HG03521 (cell line): ENCODE data around the gene DDX18.
"Not testable (repeated sequence)": the region's sequence is repeated elsewhere in the genome, so short reads cannot be mapped to it uniquely, and the experiment has no call there.

ENCODE experiments used
- ATAC-seq: cut with Tn5 transposase; IDR thresholded peaks from one replicate; pipeline ENCODE4 v1.9.1; 2021; ENCODE audit warnings: mild to moderate bottlenecking, moderate library complexity; ENCODE audit not compliant: unreplicated experiment

DDX18 gene

GRCh38 chr2:117814417-117815264 is at the start of gene DDX18:
Gene DDX18 (plus strand): TSS chr2:117814691. CDS start chr2:117814778, 87 bp downstream.
- ATAC-seq, result peak; percentile 94

GRCh38 chr2:117770730-117771129 is 43.8 kb upstream of the DDX18 start:
- no peak for ATAC-seq

- no peak for ATAC-seq
Measured at GRCh38 chr2:117771969-117772630, 42.4 kb upstream of the DDX18 start.

- ATAC-seq, result no peak
Measured at GRCh38 chr2:117774716-117775115, 39.8 kb upstream of the DDX18 start.

- no peak for ATAC-seq
Measured at GRCh38 chr2:117775703-117776219, 38.7 kb upstream of the DDX18 start.

GRCh38 chr2:117776888-117777287 is 37.6 kb upstream of the DDX18 start:
- ATAC-seq, result no peak

GRCh38 chr2:117785740-117786139 is 28.8 kb upstream of the DDX18 start:
- no peak for ATAC-seq

- no peak for ATAC-seq
Measured at GRCh38 chr2:117786520-117786919, 28.0 kb upstream of the DDX18 start.

- ATAC-seq, result no peak
Measured at GRCh38 chr2:117789505-117789904, 25.0 kb upstream of the DDX18 start.

- ATAC-seq, result no peak
Measured at GRCh38 chr2:117794668-117795067, 19.8 kb upstream of the DDX18 start.

- ATAC-seq, result no peak
Measured at GRCh38 chr2:117801826-117802225, 12.7 kb upstream of the DDX18 start.

GRCh38 chr2:117803644-117804325 is 10.7 kb upstream of the DDX18 start:
- not testable (repeated sequence) for ATAC-seq

- no peak for ATAC-seq
Measured at GRCh38 chr2:117812443-117812842, 2.0 kb upstream of the DDX18 start.

GRCh38 chr2:117815946-117816345 is 1.5 kb downstream of the DDX18 start:
- no peak for ATAC-seq

GRCh38 chr2:117818921-117819320 is 4.4 kb downstream of the DDX18 start:
- no peak for ATAC-seq

- no peak for ATAC-seq
Measured at GRCh38 chr2:117820444-117820843, 6.0 kb downstream of the DDX18 start.

- no peak for ATAC-seq
Measured at GRCh38 chr2:117825437-117825836, 10.9 kb downstream of the DDX18 start.

- not testable (repeated sequence) for ATAC-seq
Measured at GRCh38 chr2:117827464-117827863, 13.0 kb downstream of the DDX18 start.

GRCh38 chr2:117828870-117829269 is 14.4 kb downstream of the DDX18 start:
- ATAC-seq, result no peak

- no peak for ATAC-seq
Measured at GRCh38 chr2:117832332-117832731, 17.8 kb downstream of the DDX18 start.

GRCh38 chr2:117832905-117833613 is 18.6 kb downstream of the DDX18 start:
- no peak for ATAC-seq
